ENCODE results near the gene NDN. TPM values are rescaled to one million over a fixed set of nuclear protein-coding genes. Genes with fewer than 3 reads are reported as not detected.

Gene NDN
- total RNA-seq, 1 donor from 2014 or later, result 29.7 TPM

GRCh38 chr15:23695282-23695681, 8.2 kb upstream of the NDN start:
- H3K4me1 Mint-ChIP-seq (ENCODE audit: unreplicated experiment), result no peaks in the 10 kb centered on the region
- no peaks in the 10 kb centered on the region for H3K27me3 Mint-ChIP-seq (ENCODE audit: unreplicated experiment)
- no peak for TF ChIP-seq CTCF (IDR thresholded peaks at IDR 0.05)
- H3K4me3 Mint-ChIP-seq (ENCODE audit: unreplicated experiment), result no peak overlapping the region
- H3K27ac Mint-ChIP-seq (ENCODE audit: unreplicated experiment), result no peak overlapping the region
- H3K9me3 Mint-ChIP-seq (ENCODE audit: unreplicated experiment), result peaks cover 29% of the 10 kb centered on the region
- H3K36me3 Mint-ChIP-seq (ENCODE audit: unreplicated experiment), result no peaks in the 10 kb centered on the region
- DNase-seq (ENCODE audit: extremely low spot score, unreplicated experiment), result no peak

- Mint-ChIP-seq H3K36me3 (ENCODE audit: unreplicated experiment) (no peaks in the 10 kb centered on the region), H3K27ac (ENCODE audit: unreplicated experiment) (no peak overlapping the region), H3K4me1 (ENCODE audit: unreplicated experiment) (no peaks in the 10 kb centered on the region), H3K4me3 (ENCODE audit: unreplicated experiment) (no peak overlapping the region), H3K27me3 (ENCODE audit: unreplicated experiment) (no peaks in the 10 kb centered on the region), H3K9me3 (ENCODE audit: unreplicated experiment) (peaks cover 29% of the 10 kb centered on the region)
- DNase-seq (ENCODE audit: extremely low spot score, unreplicated experiment), result no peak
- TF ChIP-seq CTCF (IDR thresholded peaks at IDR 0.05), result no peak
These were observed 7.5 kb upstream of the NDN start for GRCh38 chr15:23694592-23694991.

- Mint-ChIP-seq H3K36me3 (ENCODE audit: unreplicated experiment) (no peaks in the 10 kb centered on the region), H3K4me3 (ENCODE audit: unreplicated experiment) (no peak overlapping the region), H3K9me3 (ENCODE audit: unreplicated experiment) (peaks cover 16% of the 10 kb centered on the region), H3K27ac (ENCODE audit: unreplicated experiment) (no peak overlapping the region), H3K27me3 (ENCODE audit: unreplicated experiment) (no peaks in the 10 kb centered on the region), H3K4me1 (ENCODE audit: unreplicated experiment) (peaks cover 3% of the 10 kb centered on the region)
- DNase-seq (ENCODE audit: extremely low spot score, unreplicated experiment), result no peak
- no peak for TF ChIP-seq CTCF (IDR thresholded peaks at IDR 0.05)
These were observed 3.3 kb upstream of the NDN start for GRCh38 chr15:23690450-23690852.

- peaks cover 12% of the 10 kb centered on the region for H3K9me3 Mint-ChIP-seq (ENCODE audit: unreplicated experiment)
- no peak overlapping the region for H3K27ac Mint-ChIP-seq (ENCODE audit: unreplicated experiment)
- H3K4me1 Mint-ChIP-seq (ENCODE audit: unreplicated experiment), result peaks cover 3% of the 10 kb centered on the region
- H3K27me3 Mint-ChIP-seq (ENCODE audit: unreplicated experiment), result no peaks in the 10 kb centered on the region
- TF ChIP-seq CTCF (IDR thresholded peaks at IDR 0.05), result no peak
- no peaks in the 10 kb centered on the region for H3K36me3 Mint-ChIP-seq (ENCODE audit: unreplicated experiment)
- no peak overlapping the region for H3K4me3 Mint-ChIP-seq (ENCODE audit: unreplicated experiment)
- DNase-seq (ENCODE audit: extremely low spot score, unreplicated experiment), result no peak
These were observed 2.9 kb upstream of the NDN start for GRCh38 chr15:23690015-23690414.

GRCh38 chr15:23686466-23687142, 501 bp downstream of the NDN start:
- H3K27me3 Mint-ChIP-seq (ENCODE audit: unreplicated experiment), result no peaks in the 10 kb centered on the region
- H3K9me3 Mint-ChIP-seq (ENCODE audit: unreplicated experiment), result peaks cover 4% of the 10 kb centered on the region
- peak overlapping the region; percentile 65 for H3K4me3 Mint-ChIP-seq (ENCODE audit: unreplicated experiment)
- no peaks in the 10 kb centered on the region for H3K36me3 Mint-ChIP-seq (ENCODE audit: unreplicated experiment)
- no peak for TF ChIP-seq CTCF (IDR thresholded peaks at IDR 0.05)
- no peak for DNase-seq (ENCODE audit: extremely low spot score, unreplicated experiment)
- H3K4me1 Mint-ChIP-seq (ENCODE audit: unreplicated experiment), result peaks cover 3% of the 10 kb centered on the region
- H3K27ac Mint-ChIP-seq (ENCODE audit: unreplicated experiment), result no peak overlapping the region
